NCI-H2227 (cell line): ENCODE data around the gene NPW.
A peak's percentile ranks its signal among the peaks of the same experiment; 100 is the strongest.
"Not testable (repeated sequence)": the region's sequence is repeated elsewhere in the genome, so short reads cannot be mapped to it uniquely, and the experiment has no call there.

Source experiments
- DNase-seq: peaks from one replicate; lab custom pipeline; 2025; ENCODE audit not compliant: unreplicated experiment; lab: John Stamatoyannopoulos, UW

The NPW gene

GRCh38 chr16:2019921-2020831 is 591 bp downstream of the NPW start:
- no peak for DNase-seq

- DNase-seq: peak; percentile 65
Observed at GRCh38 chr16:2022723-2023091, 3.1 kb downstream of the NPW start.

- DNase-seq: peak; percentile 95
Observed at GRCh38 chr16:2023092-2024031, 3.8 kb downstream of the NPW start.

- DNase-seq: no peak
Observed at GRCh38 chr16:2024032-2024420, 4.4 kb downstream of the NPW start.

GRCh38 chr16:2025251-2025650 is 5.7 kb downstream of the NPW start:
- DNase-seq: no peak

- no peak for DNase-seq
Observed at GRCh38 chr16:2025878-2026460, 6.4 kb downstream of the NPW start.

GRCh38 chr16:2026461-2027023 is 7.0 kb downstream of the NPW start, which contains the start of gene NHERF2:
Gene NHERF2 (plus strand): TSS chr16:2026902. CDS start chr16:2027006, 104 bp downstream.
- peak; percentile 62 for DNase-seq

GRCh38 chr16:2027024-2028010 is 7.7 kb downstream of the NPW start:
- DNase-seq: peak; percentile 62

- DNase-seq: no peak
Observed at GRCh38 chr16:2028146-2028545, 8.6 kb downstream of the NPW start.

GRCh38 chr16:2028620-2029220 is 9.1 kb downstream of the NPW start:
- no peak for DNase-seq

- DNase-seq: no peak
Observed at GRCh38 chr16:2029350-2029749, 9.8 kb downstream of the NPW start.

- no peak for DNase-seq
Observed at GRCh38 chr16:2030036-2030435, 10.5 kb downstream of the NPW start.

GRCh38 chr16:2031081-2031577 is 11.5 kb downstream of the NPW start:
- no peak for DNase-seq

- no peak for DNase-seq
Observed at GRCh38 chr16:2032285-2033056, 12.9 kb downstream of the NPW start.

GRCh38 chr16:2033057-2033908 is 13.7 kb downstream of the NPW start:
- peak; percentile 22 for DNase-seq

- not testable (repeated sequence) for DNase-seq
Observed at GRCh38 chr16:2033909-2034695, 14.5 kb downstream of the NPW start.
